Mucosa of rectum (tissue), 2 donors: Measurements from ENCODE around the gene TTC23L.

ENCODE experiments used
- H3K27ac ChIP-seq, 2 donors: one replicate each; pipeline ENCODE4 v1.7.0; 2013; ENCODE audit warnings: inconsistent platforms in 2 of 2, low read depth in 2 of 2, low read length in 2 of 2
- H3K27me3 ChIP-seq, 2 donors: one replicate each; pipeline ENCODE4 v1.7.0; 2013; ENCODE audit warnings: low read length in 2 of 2; ENCODE audit not compliant: control insufficient read depth in 2 of 2, insufficient read depth in 2 of 2
- H3K36me3 ChIP-seq, 2 donors: one replicate each; pipeline ENCODE4 v1.7.0; 2013; ENCODE audit warnings: low read length in 2 of 2; ENCODE audit not compliant: control insufficient read depth in 2 of 2, insufficient read depth in 2 of 2
- H3K4me1 ChIP-seq, 2 donors: one replicate each; pipeline ENCODE4 v1.7.0; 2013; ENCODE audit warnings: low read length in 2 of 2, mild to moderate bottlenecking in 1 of 2; ENCODE audit not compliant: control insufficient read depth in 2 of 2, insufficient read depth in 2 of 2
- H3K4me3 ChIP-seq, 2 donors: one replicate each; pipeline ENCODE4 v1.7.0; 2013; ENCODE audit warnings: low read length in 2 of 2
- H3K9ac ChIP-seq, 2 donors: one replicate each; pipeline ENCODE4 v1.7.0; 2013; ENCODE audit warnings: low read length in 2 of 2, low read depth in 1 of 2, mild to moderate bottlenecking in 1 of 2
- H3K9me3 ChIP-seq, 2 donors: one replicate each; pipeline ENCODE4 v1.7.0; 2013; ENCODE audit warnings: low read length in 2 of 2; ENCODE audit not compliant: control insufficient read depth in 2 of 2
- donor health status: healthy.
- donor health status: Normal muscosa, but diverticular disease.

Gene TTC23L

GRCh38 chr5:34838785-34839714, at the start of gene TTC23L:
Gene TTC23L (plus strand): TSS chr5:34839164. CDS start chr5:34840672, 1,508 bp downstream.
- peaks cover 0 to 8% of the 10 kb centered on the region in 2 donors for H3K4me1 ChIP-seq
- peak within 1 kb of the TSS; percentile 70 to 78 for H3K27ac ChIP-seq
- H3K36me3 ChIP-seq: no peaks in the 10 kb centered on the region
- no peaks in the 10 kb centered on the region for H3K27me3 ChIP-seq
- H3K4me3 ChIP-seq: peak within 1 kb of the TSS; percentile 86 to 98
- no peaks in the 10 kb centered on the region for H3K9me3 ChIP-seq
- peak within 1 kb of the TSS; percentile 42 to 70 for H3K9ac ChIP-seq

GRCh38 chr5:34789639-34790038, 49.3 kb upstream of the TTC23L start:
- H3K4me3 ChIP-seq: no peak overlapping the region
- H3K4me1 ChIP-seq: no peaks in the 10 kb centered on the region
- H3K27me3 ChIP-seq: no peaks in the 10 kb centered on the region
- H3K27ac ChIP-seq: no peak overlapping the region
- H3K36me3 ChIP-seq: no peaks in the 10 kb centered on the region
- no peaks in the 10 kb centered on the region for H3K9me3 ChIP-seq
- no peak overlapping the region for H3K9ac ChIP-seq

- no peaks in the 10 kb centered on the region for H3K36me3 ChIP-seq
- no peak overlapping the region for H3K27ac ChIP-seq
- H3K9ac ChIP-seq: no peak overlapping the region
Observed at GRCh38 chr5:34790069-34790468, 48.9 kb upstream of the TTC23L start.

GRCh38 chr5:34791761-34792244, 47.2 kb upstream of the TTC23L start:
- Histone ChIP-seq H3K4me3 (no peak overlapping the region), H3K27ac (no peak overlapping the region), H3K27me3 (no peaks in the 10 kb centered on the region), H3K36me3 (peaks cover 0 to 2% of the 10 kb centered on the region in 2 donors), H3K4me1 (no peaks in the 10 kb centered on the region), H3K9ac (no peak overlapping the region), H3K9me3 (no peaks in the 10 kb centered on the region)

More at GRCh38 chr5:34790069-34790468, 48.9 kb upstream of the TTC23L start:
- Histone ChIP-seq H3K4me1 (no peaks in the 10 kb centered on the region), H3K27me3 (no peaks in the 10 kb centered on the region), H3K9me3 (no peaks in the 10 kb centered on the region), H3K4me3 (no peak overlapping the region)

GRCh38 chr5:34802834-34803563, 36.0 kb upstream of the TTC23L start:
- Histone ChIP-seq H3K9ac (no peak overlapping the region), H3K4me3 (no peak overlapping the region), H3K36me3 (no peaks in the 10 kb centered on the region), H3K9me3 (no peaks in the 10 kb centered on the region), H3K4me1 (no peaks in the 10 kb centered on the region), H3K27ac (no peak overlapping the region), H3K27me3 (no peaks in the 10 kb centered on the region)

GRCh38 chr5:34803974-34804732, 34.8 kb upstream of the TTC23L start:
- H3K9me3 ChIP-seq: no peaks in the 10 kb centered on the region
- no peaks in the 10 kb centered on the region for H3K36me3 ChIP-seq
- H3K27ac ChIP-seq: no peak overlapping the region
- H3K27me3 ChIP-seq: no peaks in the 10 kb centered on the region
- H3K4me1 ChIP-seq: no peaks in the 10 kb centered on the region
- H3K9ac ChIP-seq: no peak overlapping the region
- no peak overlapping the region for H3K4me3 ChIP-seq

GRCh38 chr5:34804913-34805312, 34.1 kb upstream of the TTC23L start:
- no peaks in the 10 kb centered on the region for H3K9me3 ChIP-seq
- H3K4me1 ChIP-seq: no peaks in the 10 kb centered on the region
- no peaks in the 10 kb centered on the region for H3K36me3 ChIP-seq
- H3K4me3 ChIP-seq: no peak overlapping the region
- no peaks in the 10 kb centered on the region for H3K27me3 ChIP-seq
- H3K9ac ChIP-seq: no peak overlapping the region
- no peak overlapping the region for H3K27ac ChIP-seq

- Histone ChIP-seq H3K9me3 (no peaks in the 10 kb centered on the region), H3K27ac (no peak overlapping the region), H3K9ac (no peak overlapping the region), H3K4me3 (no peak overlapping the region), H3K4me1 (no peaks in the 10 kb centered on the region), H3K27me3 (no peaks in the 10 kb centered on the region), H3K36me3 (no peaks in the 10 kb centered on the region)
Observed at GRCh38 chr5:34806532-34806931, 32.4 kb upstream of the TTC23L start.

- Histone ChIP-seq H3K27me3 (no peaks in the 10 kb centered on the region), H3K4me1 (no peaks in the 10 kb centered on the region), H3K4me3 (no peak overlapping the region), H3K9ac (no peak overlapping the region), H3K27ac (no peak overlapping the region), H3K9me3 (no peaks in the 10 kb centered on the region), H3K36me3 (no peaks in the 10 kb centered on the region)
Observed at GRCh38 chr5:34811706-34812105, 27.3 kb upstream of the TTC23L start.
